ENCODE data around the gene LASP1NB.
"Not testable (repeated sequence)": the region's sequence is repeated elsewhere in the genome, so short reads cannot be mapped to it uniquely, and the experiment has no call there.

The LASP1NB gene

GRCh38 chr17:38903404-38903803, 22.0 kb upstream of the LASP1NB start:
- DNase-seq: no peak
- TF ChIP-seq POLR2A (IDR thresholded peaks at IDR 0.05; ENCODE audit: low read length): no peak
- no peak for TF ChIP-seq GATA1 (IDR thresholded peaks at IDR 0.05; ENCODE audit: low read depth, low read length)

GRCh38 chr17:38904892-38905291, 20.5 kb upstream of the LASP1NB start:
- no peak for DNase-seq
- TF ChIP-seq GATA1 (IDR thresholded peaks at IDR 0.05; ENCODE audit: low read depth, low read length): no peak
- TF ChIP-seq POLR2A (IDR thresholded peaks at IDR 0.05; ENCODE audit: low read length): no peak

DNA sequence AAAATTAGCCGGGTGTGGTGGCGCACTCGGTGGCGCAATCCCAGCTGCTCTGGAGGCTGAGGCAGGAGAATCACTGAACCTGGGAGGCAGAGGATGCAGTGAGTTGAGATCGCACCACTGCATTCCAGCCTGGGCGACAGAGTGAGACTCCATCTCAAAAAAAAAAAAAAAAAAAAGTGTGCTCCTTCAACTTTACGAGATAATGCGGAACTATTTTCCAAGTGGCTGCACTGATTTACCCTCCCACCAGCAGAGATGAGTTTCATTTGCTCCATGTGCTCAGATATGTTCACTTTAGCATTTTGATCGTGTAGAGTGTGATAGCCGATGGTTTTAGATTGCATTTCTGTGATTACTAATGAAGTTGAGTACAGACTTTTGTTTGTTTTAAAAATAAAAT, 20.0 kb upstream of the LASP1NB start:
- DNase-seq: no peak

GRCh38 chr17:38906460-38907228, 18.8 kb upstream of the LASP1NB start:
- TF ChIP-seq GATA1 (IDR thresholded peaks at IDR 0.05; ENCODE audit: low read depth, low read length) (no peak), POLR2A (IDR thresholded peaks at IDR 0.05; ENCODE audit: low read length) (no peak)
- no peak for DNase-seq

More for the DNA sequence above, 20.0 kb upstream of the LASP1NB start:
- TF ChIP-seq GATA1 (IDR thresholded peaks at IDR 0.05; ENCODE audit: low read depth, low read length) (no peak), POLR2A (IDR thresholded peaks at IDR 0.05; ENCODE audit: low read length) (no peak)

DNA sequence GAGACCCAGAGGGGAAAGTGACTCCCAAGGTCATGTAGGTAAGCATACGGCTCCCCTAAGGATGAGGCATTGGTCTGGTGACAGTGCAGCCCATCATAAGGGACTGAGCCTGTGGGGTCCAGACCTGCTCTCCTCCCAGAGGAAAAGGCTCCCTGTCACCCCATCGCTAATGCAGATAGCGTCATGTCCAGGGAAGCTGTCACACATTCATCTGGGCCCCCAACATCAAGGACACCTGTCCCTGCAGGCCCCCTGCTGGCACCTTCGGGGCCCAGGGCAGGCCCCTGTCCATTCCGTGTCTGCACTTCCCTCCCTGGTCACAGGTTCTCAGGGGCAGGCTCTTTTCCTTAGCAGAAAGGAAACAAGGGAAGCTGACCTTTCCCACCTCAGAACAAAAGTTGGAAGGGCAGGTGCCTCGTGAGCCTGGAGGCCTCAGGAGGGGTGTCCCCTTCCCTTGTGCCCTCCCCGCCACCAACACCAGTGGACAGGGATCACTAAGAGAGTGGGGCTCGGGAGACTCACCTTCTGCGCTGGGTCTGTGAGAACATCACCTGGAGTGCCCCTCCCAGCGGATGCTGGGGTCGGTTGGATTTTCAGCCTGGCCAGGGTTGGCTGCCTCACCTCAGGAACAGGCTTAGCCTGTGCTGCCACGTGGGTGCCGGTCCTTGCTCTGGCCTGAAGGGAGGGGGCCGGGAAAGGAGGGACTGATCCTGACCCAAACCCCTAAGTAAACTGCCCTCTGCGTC, 17.3 kb upstream of the LASP1NB start:
- TF ChIP-seq GATA1 (IDR thresholded peaks at IDR 0.05; ENCODE audit: low read depth, low read length): no peak
- TF ChIP-seq POLR2A (IDR thresholded peaks at IDR 0.05; ENCODE audit: low read length): no peak
- DNase-seq: no peak

GRCh38 chr17:38908676-38909181, 16.7 kb upstream of the LASP1NB start:
- TF ChIP-seq GATA1 (IDR thresholded peaks at IDR 0.05; ENCODE audit: low read depth, low read length) (no peak), POLR2A (IDR thresholded peaks at IDR 0.05; ENCODE audit: low read length) (no peak)
- no peak for DNase-seq

DNA sequence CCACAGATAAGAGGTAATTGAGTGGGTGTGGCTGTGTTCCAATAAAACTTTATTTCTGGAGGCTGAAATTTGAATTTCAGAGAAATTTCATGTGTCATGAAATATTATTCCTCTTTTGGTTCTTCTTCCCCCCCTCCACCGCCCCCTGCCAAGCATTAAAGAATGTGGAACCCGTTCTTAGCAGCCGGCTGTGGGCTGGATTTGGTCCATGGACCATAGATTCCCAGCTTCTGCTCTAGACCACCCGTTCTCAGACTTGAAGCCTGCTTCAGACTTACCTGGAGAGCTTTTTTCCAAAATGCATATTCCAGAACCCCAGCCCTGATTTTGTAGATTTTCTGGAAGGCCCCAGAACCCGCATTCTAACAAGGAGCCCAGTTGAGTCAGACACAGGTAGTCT, 15.1 kb upstream of the LASP1NB start:
- DNase-seq: no peak
- TF ChIP-seq GATA1 (IDR thresholded peaks at IDR 0.05; ENCODE audit: low read depth, low read length) (no peak), POLR2A (IDR thresholded peaks at IDR 0.05; ENCODE audit: low read length) (no peak)

GRCh38 chr17:38911081-38911730, 14.2 kb upstream of the LASP1NB start:
- no peak for DNase-seq
- no peak for TF ChIP-seq POLR2A (IDR thresholded peaks at IDR 0.05; ENCODE audit: low read length)
- no peak for TF ChIP-seq GATA1 (IDR thresholded peaks at IDR 0.05; ENCODE audit: low read depth, low read length)

GRCh38 chr17:38911731-38912081, 13.7 kb upstream of the LASP1NB start:
- DNase-seq: not testable (repeated sequence)

- no peak for DNase-seq
- TF ChIP-seq POLR2A (IDR thresholded peaks at IDR 0.05; ENCODE audit: low read length) (no peak), GATA1 (IDR thresholded peaks at IDR 0.05; ENCODE audit: low read depth, low read length) (no peak)
These were observed 13.1 kb upstream of the LASP1NB start for GRCh38 chr17:38912221-38912813.

GRCh38 chr17:38914741-38915638, 10.4 kb upstream of the LASP1NB start:
- DNase-seq: no peak
- TF ChIP-seq GATA1 (IDR thresholded peaks at IDR 0.05; ENCODE audit: low read depth, low read length) (no peak), POLR2A (IDR thresholded peaks at IDR 0.05; ENCODE audit: low read length) (no peak)

DNA sequence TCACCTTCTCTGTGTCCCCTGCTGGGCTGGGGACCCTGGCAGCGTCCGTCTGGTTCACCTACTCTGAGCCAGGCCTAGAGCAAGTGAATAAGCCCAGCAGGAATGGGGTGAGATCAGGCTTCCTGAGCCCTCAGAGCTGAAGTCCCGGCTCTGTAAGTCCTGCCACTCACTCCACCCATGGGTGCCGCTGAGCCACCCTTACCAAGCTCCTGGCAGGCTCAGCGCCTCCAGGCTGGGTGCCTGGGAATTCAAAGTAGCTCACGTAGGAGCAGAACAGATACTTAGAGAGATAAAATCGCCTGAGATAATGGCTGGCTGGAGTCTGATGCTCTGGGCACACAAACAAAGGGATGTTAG, 9.8 kb upstream of the LASP1NB start:
- DNase-seq: no peak
- TF ChIP-seq GATA1 (IDR thresholded peaks at IDR 0.05; ENCODE audit: low read depth, low read length): no peak
- no peak for TF ChIP-seq POLR2A (IDR thresholded peaks at IDR 0.05; ENCODE audit: low read length)

DNA sequence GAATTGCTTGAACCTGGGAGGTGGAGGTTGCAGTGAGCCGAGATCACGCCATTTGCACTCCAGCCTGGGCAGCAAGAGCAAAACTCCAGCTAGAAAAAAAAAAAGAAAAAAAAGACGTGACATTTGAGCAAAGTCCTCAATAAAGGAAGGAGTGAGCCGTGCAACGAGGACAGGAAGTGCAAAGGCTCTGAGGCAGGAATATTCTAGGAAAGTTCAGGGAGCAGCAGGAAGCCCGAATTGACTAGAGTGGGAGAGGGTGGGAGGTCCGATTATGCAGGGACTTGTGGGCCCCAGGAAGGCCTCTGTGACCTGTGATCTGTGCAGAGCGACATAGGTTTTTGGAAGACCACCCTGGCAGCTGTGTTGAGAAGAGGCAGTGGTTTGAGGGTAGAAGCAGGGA, 8.6 kb upstream of the LASP1NB start:
- DNase-seq: no peak

More for the DNA sequence above, 8.6 kb upstream of the LASP1NB start:
- TF ChIP-seq GATA1 (IDR thresholded peaks at IDR 0.05; ENCODE audit: low read depth, low read length) (no peak), POLR2A (IDR thresholded peaks at IDR 0.05; ENCODE audit: low read length) (no peak)

Measured in erythroblast (primary cell).